ENCODE results near the gene USP6. TPM values are rescaled to one million over a fixed set of nuclear protein-coding genes. Genes with fewer than 3 reads are reported as not detected.
"Not testable (repeated sequence)": the region's sequence is repeated elsewhere in the genome, so short reads cannot be mapped to it uniquely, and the experiment has no call there.

USP6 gene
- total and polyA plus RNA-seq, 10 of the 15 experiments (the other 5 are each of a cell fraction or from before 2014, with no cell fraction given) = under 0.01 to 0.39 (median 0.10) TPM; not detected in 2

DNA sequence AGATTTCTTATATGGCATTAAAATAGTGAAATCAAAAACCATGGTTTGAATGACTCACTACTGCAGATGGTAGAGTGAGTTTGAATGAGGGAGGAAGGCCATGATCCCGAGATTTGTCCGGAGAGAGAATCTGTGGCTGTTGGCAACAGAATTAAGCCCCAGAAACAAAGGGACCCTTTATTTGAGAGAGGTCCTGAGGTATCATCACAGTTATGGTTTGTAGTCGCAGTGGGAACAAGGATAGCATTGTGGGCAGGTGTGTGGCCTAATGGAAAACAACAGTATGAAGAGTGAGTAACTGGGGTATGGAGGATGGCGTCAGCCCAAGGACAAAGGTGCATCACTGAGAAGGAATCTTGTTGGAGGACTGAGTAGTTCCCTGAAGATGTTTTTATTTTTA, 46.1 kb upstream of the USP6 start:
- TF ChIP-seq MYC (IDR thresholded peaks at IDR 0.05; ENCODE audit: insufficient read depth, insufficient read length, insufficient replicate concordance, low read length, severe bottlenecking) (no peak), ETV6 (conservative IDR thresholded peaks at IDR 0.05 in 1 of 2, IDR thresholded peaks at IDR 0.05 in 1 of 2; ENCODE audit: borderline replicate concordance in 1 of 2, low read depth in 1 of 2) (no peak), TCF3 (IDR thresholded peaks at IDR 0.05; ENCODE audit: borderline replicate concordance, insufficient read depth, low read depth, low read length) (no peak), JUND (IDR thresholded peaks at IDR 0.05; ENCODE audit: low read depth, low read length) (no peak), YBX1 (IDR thresholded peaks at IDR 0.05) (no peak), BRCA1 (IDR thresholded peaks at IDR 0.05; ENCODE audit: low read depth, low read length) (no peak), MEF2A (IDR thresholded peaks at IDR 0.05; ENCODE audit: insufficient read depth, low read depth, low read length) (no peak), KAT2A (conservative IDR thresholded peaks at IDR 0.05; ENCODE audit: control insufficient read depth, low read depth, low read length) (no peak), DPF2 (IDR thresholded peaks at IDR 0.05) (no peak), HDGF (IDR thresholded peaks at IDR 0.05) (no peak)
- TF ChIP-seq, protein P1, sequence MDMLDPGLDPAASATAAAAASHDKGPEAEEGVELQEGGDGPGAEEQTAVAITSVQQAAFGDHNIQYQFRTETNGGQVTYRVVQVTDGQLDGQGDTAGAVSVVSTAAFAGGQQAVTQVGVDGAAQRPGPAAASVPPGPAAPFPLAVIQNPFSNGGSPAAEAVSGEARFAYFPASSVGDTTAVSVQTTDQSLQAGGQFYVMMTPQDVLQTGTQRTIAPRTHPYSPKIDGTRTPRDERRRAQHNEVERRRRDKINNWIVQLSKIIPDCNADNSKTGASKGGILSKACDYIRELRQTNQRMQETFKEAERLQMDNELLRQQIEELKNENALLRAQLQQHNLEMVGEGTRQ (IDR thresholded peaks at IDR 0.05; ENCODE audit: borderline replicate concordance, low read depth, low read length) = no peak
- TF ChIP-seq, protein P2, sequence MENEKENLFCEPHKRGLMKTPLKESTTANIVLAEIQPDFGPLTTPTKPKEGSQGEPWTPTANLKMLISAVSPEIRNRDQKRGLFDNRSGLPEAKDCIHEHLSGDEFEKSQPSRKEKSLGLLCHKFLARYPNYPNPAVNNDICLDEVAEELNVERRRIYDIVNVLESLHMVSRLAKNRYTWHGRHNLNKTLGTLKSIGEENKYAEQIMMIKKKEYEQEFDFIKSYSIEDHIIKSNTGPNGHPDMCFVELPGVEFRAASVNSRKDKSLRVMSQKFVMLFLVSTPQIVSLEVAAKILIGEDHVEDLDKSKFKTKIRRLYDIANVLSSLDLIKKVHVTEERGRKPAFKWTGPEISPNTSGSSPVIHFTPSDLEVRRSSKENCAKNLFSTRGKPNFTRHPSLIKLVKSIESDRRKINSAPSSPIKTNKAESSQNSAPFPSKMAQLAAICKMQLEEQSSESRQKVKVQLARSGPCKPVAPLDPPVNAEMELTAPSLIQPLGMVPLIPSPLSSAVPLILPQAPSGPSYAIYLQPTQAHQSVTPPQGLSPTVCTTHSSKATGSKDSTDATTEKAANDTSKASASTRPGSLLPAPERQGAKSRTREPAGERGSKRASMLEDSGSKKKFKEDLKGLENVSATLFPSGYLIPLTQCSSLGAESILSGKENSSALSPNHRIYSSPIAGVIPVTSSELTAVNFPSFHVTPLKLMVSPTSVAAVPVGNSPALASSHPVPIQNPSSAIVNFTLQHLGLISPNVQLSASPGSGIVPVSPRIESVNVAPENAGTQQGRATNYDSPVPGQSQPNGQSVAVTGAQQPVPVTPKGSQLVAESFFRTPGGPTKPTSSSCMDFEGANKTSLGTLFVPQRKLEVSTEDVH (IDR thresholded peaks at IDR 0.05; ENCODE audit: low read depth, partially characterized antibody) = no peak
- DNase-seq (ENCODE audit: low read depth, low spot score) (no peak), FAIRE-seq (no peak), ATAC-seq (no peak)
- H3K4me3 ChIP-seq = no peak overlapping the region
- no peaks in the 10 kb centered on the region for H4K20me1 ChIP-seq (ENCODE audit: control insufficient read depth, insufficient read depth)
- H3K9ac ChIP-seq (ENCODE audit: control insufficient read depth, insufficient read depth, low read length) = no peak overlapping the region
- SMC1A ChIA-PET (ENCODE audit: uncharacterized antibody, unreplicated experiment) = no interaction called here
- no peaks in the 10 kb centered on the region for H3K79me2 ChIP-seq (ENCODE audit: control insufficient read depth, insufficient read depth, low read length)
- no peak overlapping the region for H3K4me2 ChIP-seq (ENCODE audit: control insufficient read depth, insufficient read depth)
- intact Hi-C loops (cut with micrococcal nuclease; ENCODE audit: unreplicated experiment) = no loop called here
- no peaks in the 10 kb centered on the region for H3K9me3 ChIP-seq (replicated peaks; ENCODE audit: control insufficient read depth, insufficient read depth, low read length)
- H2AFZ ChIP-seq (ENCODE audit: control insufficient read depth, low read depth, low read length) = no peak overlapping the region
- in situ Hi-C loops (cut with MboI) = loop anchor here (5.0 kb wide), 1 partner anchor 87 kb away; no protein-coding TSS in a partner anchor
- POLR2A ChIA-PET = no interaction called here
- H3K4me1 ChIP-seq (ENCODE audit: control insufficient read depth, insufficient read depth, low read length) = no peaks in the 10 kb centered on the region
- H3K36me3 ChIP-seq (ENCODE audit: control insufficient read depth in 2 of 2, insufficient read depth in 2 of 2, low read length in 1 of 2) = no peaks in the 10 kb centered on the region
- RAD21 ChIA-PET (ENCODE audit: unreplicated experiment) = no interaction called here
- H3K27me3 ChIP-seq (replicated peaks in 1 of 2; ENCODE audit: control insufficient read depth in 2 of 2, insufficient read depth in 2 of 2, low read length in 1 of 2) = no peaks in the 10 kb centered on the region; a peak in 1 of 4 replicates
- no TSS peak for BruUV-seq (replicated peaks)
- WGBS (ENCODE audit: insufficient coverage, insufficient replicate concordance, low lambda C conversion rate, missing lambda C conversion rate) = 66% methylated on average over 4 of the region's 4 CpGs
- H3K27ac ChIP-seq (ENCODE audit: control insufficient read depth, insufficient read depth) = no peak overlapping the region
- CTCF ChIA-PET = no interaction called here

DNA sequence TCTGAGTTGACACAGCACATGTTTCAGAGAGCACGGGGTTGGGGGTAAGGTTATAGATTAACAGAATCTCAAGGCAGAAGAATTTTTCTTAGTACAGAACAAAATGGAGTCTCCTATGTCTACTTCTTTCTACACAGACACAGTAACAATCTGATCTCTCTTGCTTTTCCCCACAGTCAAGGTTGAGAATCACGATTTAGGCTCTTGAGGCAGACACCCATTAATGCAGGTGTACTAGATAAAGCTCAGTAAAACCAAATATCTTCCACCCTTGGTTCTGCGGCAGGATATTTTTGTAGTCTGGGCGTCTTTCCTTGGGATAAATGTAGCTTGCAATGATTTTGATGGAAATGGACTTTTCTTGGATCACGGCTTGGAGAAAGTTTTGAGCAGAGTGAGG, 40.4 kb upstream of the USP6 start:
- H3K4me3 ChIP-seq; H4K20me1 ChIP-seq (ENCODE audit: control insufficient read depth, insufficient read depth); H3K9ac ChIP-seq (ENCODE audit: control insufficient read depth, insufficient read depth, low read length); in situ Hi-C loops (cut with MboI); H3K9me3 ChIP-seq (replicated peaks; ENCODE audit: control insufficient read depth, insufficient read depth, low read length); ATAC-seq; H3K4me1 ChIP-seq (ENCODE audit: control insufficient read depth, insufficient read depth, low read length); H3K27ac ChIP-seq (ENCODE audit: control insufficient read depth, insufficient read depth); DNase-seq (ENCODE audit: low read depth, low spot score); H3K4me2 ChIP-seq (ENCODE audit: control insufficient read depth, insufficient read depth); H3K79me2 ChIP-seq (ENCODE audit: control insufficient read depth, insufficient read depth, low read length); H3K36me3 ChIP-seq (ENCODE audit: control insufficient read depth in 2 of 2, insufficient read depth in 2 of 2, low read length in 1 of 2); H3K27me3 ChIP-seq (replicated peaks in 1 of 2; ENCODE audit: control insufficient read depth in 2 of 2, insufficient read depth in 2 of 2, low read length in 1 of 2); FAIRE-seq; RAD21 ChIA-PET (ENCODE audit: unreplicated experiment); H2AFZ ChIP-seq (ENCODE audit: control insufficient read depth, low read depth, low read length); BruUV-seq (replicated peaks): not testable (repeated sequence)
- ChIA-PET CTCF (interaction anchor here (0.7 kb wide), 1 partner anchor 14 kb away, joined by 3 read pairs; no protein-coding TSS in a partner anchor), SMC1A (ENCODE audit: uncharacterized antibody, unreplicated experiment) (interaction anchor here (0.7 kb wide), 1 partner anchor 160 kb away, joined by 3 read pairs; no protein-coding TSS in a partner anchor), POLR2A (interaction anchor here (0.6 kb wide), 1 partner anchor 14 kb away, joined by 4 read pairs; no protein-coding TSS in a partner anchor)
- intact Hi-C loops (cut with micrococcal nuclease; ENCODE audit: unreplicated experiment) = loop anchor here (5.0 kb wide), 1 partner anchor 162 kb away; no protein-coding TSS in a partner anchor
- WGBS (ENCODE audit: insufficient coverage, insufficient replicate concordance, low lambda C conversion rate, missing lambda C conversion rate) = 80% methylated on average over 4 of the region's 5 CpGs

All from GM12878 (cell line).